DMS79 (cell line): ENCODE results near the gene PTPRU.

ENCODE experiments used
- DNase-seq: peaks from one replicate; lab custom pipeline; 2025; lab: John Stamatoyannopoulos, UW

The PTPRU gene

DNA sequence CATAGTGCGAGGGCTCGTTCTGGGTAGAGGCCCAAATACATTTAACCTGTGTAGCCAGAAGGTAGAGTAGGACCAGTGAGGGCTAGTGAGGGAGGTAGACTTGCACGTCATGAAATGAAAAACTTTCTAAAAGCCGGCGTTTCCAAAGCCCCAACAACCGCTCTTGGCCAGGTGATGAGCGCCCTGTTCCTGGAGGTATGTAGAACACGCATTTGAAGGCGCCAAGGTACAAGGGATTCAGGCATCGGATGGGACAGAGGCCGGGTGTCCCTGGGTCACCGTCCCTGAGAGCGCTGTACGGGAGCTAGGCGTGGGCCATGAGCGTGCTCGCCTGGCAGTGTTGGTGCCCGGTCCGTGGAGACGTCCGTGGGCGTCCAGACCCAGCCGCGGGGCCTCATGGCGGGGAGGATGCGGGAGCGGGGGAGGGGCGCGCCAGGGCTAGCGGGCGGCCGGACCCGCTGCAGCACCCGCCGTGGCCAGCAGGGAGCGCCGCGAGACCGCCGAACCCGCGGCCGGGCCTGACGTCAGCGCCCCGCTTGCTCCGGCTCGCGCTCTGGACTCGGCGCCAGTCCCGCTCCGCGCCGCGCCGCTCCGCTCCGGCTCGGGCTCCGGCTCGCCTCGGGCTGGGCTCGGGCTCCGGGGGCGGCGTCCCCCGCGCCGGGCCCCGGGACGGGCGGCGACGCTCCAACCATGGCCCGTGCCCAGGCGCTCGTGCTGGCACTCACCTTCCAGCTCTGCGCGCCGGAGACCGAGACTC lies at the start of gene PTPRU:
PTPRU (plus strand) TSS at position 568 of the 757 bp plus-strand sequence; CDS start at position 691, 123 bp downstream.
- DNase-seq, result no peak

GRCh38 chr1:29186707-29187106 lies 49.6 kb upstream of the PTPRU start:
- no peak for DNase-seq

DNA sequence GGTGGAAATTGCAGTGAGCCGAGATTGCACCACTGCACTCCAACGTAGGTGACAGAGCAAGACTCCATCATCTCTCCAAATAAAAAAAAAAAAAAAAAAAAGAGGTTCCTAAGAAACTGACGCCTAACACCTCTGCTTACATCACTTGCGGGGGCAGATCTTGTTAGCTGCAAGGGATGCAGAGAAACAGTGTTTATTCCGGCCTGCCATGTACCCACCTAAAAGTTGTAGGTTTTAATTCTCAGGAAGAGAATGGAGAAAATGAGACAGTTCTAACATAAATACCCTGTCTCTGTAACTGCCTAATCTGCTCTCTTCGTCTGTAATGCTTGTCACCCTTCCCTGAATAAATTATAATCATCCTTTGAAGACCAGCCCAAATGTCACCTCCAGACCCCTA lies 45.6 kb upstream of the PTPRU start:
- DNase-seq, result no peak

DNA sequence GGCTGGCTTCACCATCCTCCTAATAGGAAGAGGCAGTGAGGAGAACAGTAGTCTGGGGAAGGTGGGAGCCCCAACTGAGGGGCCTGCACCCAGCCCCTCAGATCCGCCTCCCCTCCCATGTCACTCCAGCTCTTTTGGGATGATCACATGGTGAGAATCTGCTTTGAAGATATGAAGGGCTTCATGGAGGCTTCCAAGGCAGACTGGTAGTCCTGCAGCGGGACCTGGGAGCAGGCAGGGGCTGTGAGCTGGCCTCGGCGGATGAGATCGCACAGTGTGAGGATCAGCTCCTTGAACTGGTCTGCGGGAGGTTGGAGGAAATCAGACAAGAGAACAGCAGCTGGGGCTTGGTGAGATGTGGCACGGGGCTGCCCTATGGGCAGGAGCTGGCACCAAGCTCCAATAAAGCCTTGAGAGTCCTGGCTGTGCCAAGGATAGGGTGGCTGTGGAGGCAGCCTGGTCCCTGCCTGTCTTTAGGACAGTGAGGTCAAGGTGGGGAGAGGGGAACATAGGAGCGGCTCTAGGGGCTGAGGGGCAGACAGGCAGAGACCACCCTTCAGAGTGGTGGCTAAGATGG lies 42.4 kb upstream of the PTPRU start:
- DNase-seq, result no peak

GRCh38 chr1:29195881-29196291 lies 40.4 kb upstream of the PTPRU start:
- DNase-seq, result peak; percentile 73

DNA sequence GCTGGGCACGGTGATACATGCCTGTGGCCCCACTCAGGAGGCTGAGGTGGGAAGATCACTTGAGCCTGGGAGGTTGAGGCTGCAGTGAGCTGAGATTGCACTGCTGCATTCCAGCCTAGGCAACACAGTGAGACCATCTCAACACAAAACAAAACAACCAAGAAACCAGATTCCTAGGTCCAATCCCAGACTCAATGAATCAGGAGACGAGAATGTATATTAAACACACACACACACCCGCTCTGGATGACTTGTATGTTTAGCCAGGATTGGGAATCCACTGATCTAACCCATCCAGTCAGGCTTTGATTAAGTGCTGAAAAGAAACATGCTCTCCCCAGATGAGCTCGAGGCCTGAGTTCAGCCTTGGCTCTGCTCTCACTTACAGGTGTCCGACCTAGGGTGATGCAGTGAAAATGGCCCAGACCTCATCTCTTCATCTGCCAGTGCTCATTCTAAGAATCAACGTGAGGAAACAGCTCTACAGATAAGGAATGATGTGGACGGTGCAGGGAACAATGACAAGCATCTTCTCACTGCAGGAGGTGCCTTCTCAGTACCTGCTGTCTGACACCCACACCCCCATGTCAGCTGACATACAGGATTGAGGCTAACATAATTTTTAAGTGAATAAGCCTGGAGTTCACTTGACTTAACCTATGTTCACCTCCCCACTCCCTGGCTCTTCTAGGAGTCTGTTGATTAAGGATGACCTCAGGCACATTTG lies 39.3 kb upstream of the PTPRU start:
- no peak for DNase-seq

DNA sequence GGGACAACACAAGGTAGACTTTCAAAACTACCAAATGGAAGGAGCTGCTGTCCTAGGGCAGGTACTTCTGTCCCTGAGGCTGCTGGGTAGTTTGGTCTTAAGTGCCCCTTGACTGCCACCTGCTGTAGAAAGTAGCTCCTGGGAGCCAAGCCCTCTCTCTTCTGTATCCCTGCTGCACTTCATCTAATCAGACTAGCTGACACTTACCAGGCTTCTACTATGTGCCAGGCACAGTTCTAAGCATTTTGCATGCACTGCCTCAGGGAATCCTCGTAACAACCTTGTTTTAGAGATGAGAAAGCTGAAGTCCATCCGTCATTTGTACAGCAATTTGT lies 38.8 kb upstream of the PTPRU start:
- DNase-seq, result peak; percentile 59

DNA sequence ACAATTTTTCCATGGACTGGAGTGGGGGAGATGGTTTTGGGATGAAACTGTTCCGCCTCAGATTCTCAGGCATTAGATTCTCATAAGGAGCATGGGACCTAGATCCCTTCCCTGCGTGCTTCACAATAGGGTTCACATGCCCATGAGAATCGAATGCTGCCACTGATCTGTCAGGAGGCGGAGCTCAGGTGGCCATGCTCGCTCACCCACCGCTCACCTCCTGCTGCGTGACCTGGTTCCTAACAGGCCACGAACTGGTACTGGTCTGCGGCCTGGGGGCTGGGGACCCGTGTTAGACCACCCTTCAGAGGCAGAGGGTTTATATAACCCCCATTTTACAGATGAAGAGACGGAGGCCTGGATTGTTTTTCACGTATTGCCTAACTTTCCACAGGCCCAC lies 38.3 kb upstream of the PTPRU start:
- no peak for DNase-seq

- DNase-seq, result no peak
Observed at GRCh38 chr1:29200906-29201594, 35.3 kb upstream of the PTPRU start.

GRCh38 chr1:29201595-29202051 lies 34.7 kb upstream of the PTPRU start:
- DNase-seq, result no peak

GRCh38 chr1:29202053-29202452 lies 34.3 kb upstream of the PTPRU start:
- no peak for DNase-seq

DNA sequence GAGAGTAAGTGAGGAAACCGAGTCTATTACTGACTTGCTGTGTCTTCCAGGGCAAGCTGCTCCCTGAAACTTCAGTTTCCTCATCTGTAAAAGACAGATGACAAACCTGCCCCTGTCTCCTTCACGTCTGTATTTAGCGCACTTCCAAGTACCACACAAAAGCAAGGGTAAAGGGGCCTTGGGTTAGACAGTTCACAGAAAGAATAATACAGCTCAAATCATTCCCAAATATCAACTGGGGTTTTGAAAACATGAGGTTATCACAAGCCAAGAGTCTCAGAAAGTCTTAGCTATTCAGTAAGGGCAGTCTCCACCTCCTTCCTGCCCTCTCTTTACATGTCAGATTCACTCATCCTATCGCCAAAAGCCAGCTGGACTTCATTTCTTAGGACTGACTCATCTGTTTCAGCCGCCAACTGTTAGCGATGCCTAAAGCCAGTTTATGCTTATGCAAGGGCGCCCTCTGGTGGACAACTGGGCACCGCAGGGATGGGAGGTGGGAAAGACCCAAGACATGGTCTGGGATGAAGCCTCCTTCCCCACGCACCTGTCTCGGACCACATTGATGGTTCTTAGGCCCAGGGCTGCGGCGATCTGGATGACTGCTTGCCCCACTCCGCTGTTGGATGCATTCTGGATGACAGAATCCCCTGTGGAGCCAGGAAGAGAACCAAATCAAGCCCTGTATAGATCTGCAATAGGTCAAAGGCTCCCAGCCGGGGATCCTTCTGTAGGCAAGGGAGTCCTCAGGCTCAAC lies 33.6 kb upstream of the PTPRU start:
- DNase-seq, result peak; percentile 77

DNA sequence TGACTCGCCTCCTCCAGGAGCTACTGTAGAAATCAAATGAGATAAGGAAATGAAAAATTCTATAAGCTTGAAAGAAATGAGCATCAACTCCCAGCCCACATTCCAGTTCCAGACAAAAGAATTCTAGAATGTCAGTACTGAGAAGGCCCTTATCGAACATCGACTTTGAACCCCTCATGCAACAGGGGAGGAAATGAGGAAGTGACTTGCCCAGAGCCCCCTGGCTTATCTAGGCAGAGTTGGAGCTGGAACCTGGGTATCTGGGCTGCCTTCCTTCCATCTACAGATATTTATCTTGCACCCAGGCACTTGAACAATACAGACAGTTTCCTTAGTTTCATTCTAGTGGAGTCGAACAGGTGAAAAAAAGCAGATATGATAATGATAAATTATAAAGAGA lies 27.9 kb upstream of the PTPRU start:
- DNase-seq, result no peak

GRCh38 chr1:29209173-29209572 lies 27.1 kb upstream of the PTPRU start:
- DNase-seq, result no peak

- peak; percentile 60 for DNase-seq
Observed at GRCh38 chr1:29210278-29211085, 25.8 kb upstream of the PTPRU start.

GRCh38 chr1:29211086-29212030 lies 25.0 kb upstream of the PTPRU start:
- no peak for DNase-seq

DNA sequence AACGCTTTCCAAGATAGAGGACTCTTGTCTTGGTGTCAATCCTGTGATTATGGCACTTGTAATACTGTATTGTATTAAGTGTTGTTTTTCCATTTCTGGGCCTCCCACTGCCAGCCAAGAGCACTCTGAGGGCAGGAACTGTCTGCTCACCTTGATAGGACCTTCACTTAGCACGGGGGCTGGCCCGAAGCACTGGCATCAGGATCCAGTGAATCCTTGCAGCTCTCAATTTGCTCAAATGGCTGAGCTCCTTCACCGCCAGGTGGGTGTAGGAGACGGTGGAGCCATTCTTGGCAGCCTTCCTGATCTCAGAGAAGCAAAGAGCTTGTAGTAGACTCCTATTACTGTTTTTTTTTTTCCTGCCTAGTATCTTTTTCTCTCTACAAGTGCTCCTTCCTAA lies 23.3 kb upstream of the PTPRU start:
- DNase-seq, result peak; percentile 99

GRCh38 chr1:29217633-29218032 lies 18.7 kb upstream of the PTPRU start:
- DNase-seq, result no peak

GRCh38 chr1:29218223-29218622 lies 18.1 kb upstream of the PTPRU start:
- DNase-seq, result no peak

GRCh38 chr1:29221296-29221695 lies 15.0 kb upstream of the PTPRU start:
- DNase-seq, result no peak
